Keratinocyte (primary cell): Measurements from ENCODE around the gene CAMP. TPM values are rescaled to one million over a fixed set of nuclear protein-coding genes. Genes with fewer than 3 reads are reported as not detected.

Experiments
- DNase-seq: peaks from one replicate; pipeline ENCODE4 v3.0.0-alpha.2; 2011; ENCODE audit warnings: low read depth, missing footprints, low spot score
- FAIRE-seq: peaks from 2 replicates; lab custom pipeline; 2011; peaks lifted over from hg19 to GRCh38; lab: Jason Lieb, UNC
- H2AFZ ChIP-seq: 2 replicates; pipeline ENCODE4 v1.6.0; 2012; ENCODE audit warnings: low read length, control low read depth, inconsistent platforms; ENCODE audit not compliant: control insufficient read depth
- H3K27ac ChIP-seq: 2 replicates; pipeline ENCODE4 v1.5.1; 2011; ENCODE audit warnings: low read length; ENCODE audit not compliant: control insufficient read depth, insufficient read depth
- H3K27me3 ChIP-seq: 3 replicates; pipeline ENCODE4 v1.6.0; 2011; ENCODE audit warnings: low read length; ENCODE audit not compliant: control insufficient read depth, insufficient read depth; ENCODE audit errors: extremely low read depth
- H3K36me3 ChIP-seq, 2 experiments: 2 replicates in 1 of 2; 3 replicates in 1 of 2; pipeline ENCODE4 v1.5.1; 2011; ENCODE audit warnings: low read length in 2 of 2, mild to moderate bottlenecking in 1 of 2; ENCODE audit not compliant: control insufficient read depth in 2 of 2, insufficient read depth in 2 of 2; ENCODE audit errors: extremely low read depth in 1 of 2
- H3K4me1 ChIP-seq: 3 replicates; pipeline ENCODE4 v1.5.1; 2011; ENCODE audit warnings: low read length; ENCODE audit not compliant: control insufficient read depth, insufficient read depth; ENCODE audit errors: extremely low read depth
- H3K4me2 ChIP-seq: 3 replicates; pipeline ENCODE4 v1.6.0; 2011; ENCODE audit warnings: low read depth, low read length; ENCODE audit not compliant: control insufficient read depth, insufficient read depth; ENCODE audit errors: extremely low read depth
- H3K4me3 ChIP-seq, 3 experiments: fragments of 200-600 bp in 1 of 3; sonication (generic) in 1 of 3; 2 replicates in 2 of 3; 3 replicates in 1 of 3; pipeline ENCODE4 v1.5.1; 2011 to 2016; ENCODE audit warnings: low read length in 3 of 3, mild to moderate bottlenecking in 3 of 3, control low read depth in 2 of 3, inconsistent platforms in 1 of 3, low read depth in 1 of 3, mixed read lengths in 1 of 3, mixed run types in 1 of 3, moderate library complexity in 1 of 3; ENCODE audit not compliant: control insufficient read depth in 2 of 3, insufficient read depth in 2 of 3; ENCODE audit errors: extremely low read depth in 1 of 3
- H3K79me2 ChIP-seq: 2 replicates; pipeline ENCODE4 v1.6.0; 2012; ENCODE audit warnings: low read length; ENCODE audit not compliant: control insufficient read depth, insufficient read depth
- H3K9ac ChIP-seq: 3 replicates; pipeline ENCODE4 v1.6.0; 2011; ENCODE audit warnings: low read length; ENCODE audit not compliant: control insufficient read depth, insufficient read depth; ENCODE audit errors: extremely low read depth
- H3K9me1 ChIP-seq: 3 replicates; pipeline ENCODE4 v1.6.0; 2011; ENCODE audit warnings: low read length; ENCODE audit not compliant: control insufficient read depth, insufficient read depth; ENCODE audit errors: extremely low read depth
- H3K9me3 ChIP-seq: 2 replicates; pipeline ENCODE4 v1.5.1; 2012; ENCODE audit warnings: low read depth, low read length; ENCODE audit not compliant: control insufficient read depth
- H4K20me1 ChIP-seq: 3 replicates; pipeline ENCODE4 v1.6.0; 2011; ENCODE audit warnings: low read length; ENCODE audit not compliant: control insufficient read depth, insufficient read depth; ENCODE audit errors: extremely low read depth
- CTCF ChIP-seq, 3 experiments: IDR thresholded peaks in 1 of 3; conservative IDR thresholded peaks in 1 of 3; optimal IDR thresholded peaks in 1 of 3; 2 replicates in 2 of 3; 3 replicates in 1 of 3; pipeline versions ENCODE3 to v1.5.1; 2011; ENCODE audit warnings: low read length in 3 of 3, mild to moderate bottlenecking in 3 of 3, moderate library complexity in 2 of 3, control low read depth in 1 of 3, inconsistent platforms in 1 of 3; ENCODE audit not compliant: insufficient read depth in 2 of 3; ENCODE audit errors: extremely low read depth in 1 of 3
- EZH2 ChIP-seq: IDR thresholded peaks from one replicate; pipeline ENCODE4 v1.6.1; 2012; ENCODE audit warnings: inconsistent platforms, mild to moderate bottlenecking, low read length, moderate library complexity
- dilution Hi-C: fragments of 300-500 bp; cut with MboI; formaldehyde crosslinking; loops from one replicate; pipeline ENCODE4 v1.7.0; 2020; ENCODE audit warnings: low sequenced_read_pairs; ENCODE audit not compliant: extremely low pct_ligation_motif_present
- polyA plus RNA-seq, 5 experiments: library from polyadenylated mRNA; depleted of rRNA in 3 of 5; stranded (reverse) in 3 of 5; stranded (forward) in 1 of 5; unstranded in 1 of 5; fragments of >200 nt; gene quantifications; 1 replicate in 1 of 5; 2 replicates in 3 of 5; 3 replicates in 1 of 5; pipeline versions ENCODE4 v1.2.1 to v1.2.3, GENCODE V29; 2011 to 2012; ENCODE audit warnings: missing spikeins in 2 of 5, low read depth in 1 of 5, low replicate concordance in 1 of 5

The CAMP gene
- polyA plus RNA-seq, 1 donor (not counting 4 experiments of a cell fraction or from before 2014, with no cell fraction given) = 0.66 TPM

GRCh38 chr3:48217449-48217848, 5.8 kb upstream of the CAMP start:
- H3K79me2 ChIP-seq = no peaks in the 10 kb centered on the region
- no peak overlapping the region for H3K4me3 ChIP-seq
- H3K9ac ChIP-seq = no peak overlapping the region
- H3K4me1 ChIP-seq = peaks cover 4% of the 10 kb centered on the region
- H3K36me3 ChIP-seq = no peaks in the 10 kb centered on the region
- FAIRE-seq (no peak), DNase-seq (no peak)
- no peak overlapping the region for H2AFZ ChIP-seq
- peaks cover 1% of the 10 kb centered on the region for H3K9me1 ChIP-seq
- no peaks in the 10 kb centered on the region for H3K9me3 ChIP-seq
- H3K4me2 ChIP-seq = no peak overlapping the region
- TF ChIP-seq EZH2 = no peak
- no peak for TF ChIP-seq CTCF (optimal IDR thresholded peaks at IDR 0.05 in 1 of 3, IDR thresholded peaks at IDR 0.05 in 1 of 3, conservative IDR thresholded peaks at IDR 0.05 in 1 of 3; ENCODE audit: extremely low read depth in 1 of 3, insufficient read depth in 2 of 3, low read length in 3 of 3)
- dilution Hi-C loops = no loop called here
- peaks cover 12% of the 10 kb centered on the region for H3K27me3 ChIP-seq
- H4K20me1 ChIP-seq = no peaks in the 10 kb centered on the region
- no peak overlapping the region for H3K27ac ChIP-seq

GRCh38 chr3:48218537-48218936, 4.8 kb upstream of the CAMP start:
- dilution Hi-C loops = no loop called here
- DNase-seq (no peak), FAIRE-seq (no peak)
- Histone ChIP-seq H3K79me2 (no peaks in the 10 kb centered on the region), H3K9me1 (peaks cover 2% of the 10 kb centered on the region), H3K27me3 (peaks cover 12% of the 10 kb centered on the region), H3K27ac (no peak overlapping the region), H3K9me3 (no peaks in the 10 kb centered on the region), H2AFZ (no peak overlapping the region), H3K36me3 (no peaks in the 10 kb centered on the region), H4K20me1 (no peaks in the 10 kb centered on the region), H3K4me2 (no peak overlapping the region), H3K4me1 (peaks cover 15% of the 10 kb centered on the region), H3K9ac (no peak overlapping the region), H3K4me3 (no peak overlapping the region)
- TF ChIP-seq EZH2 (no peak), CTCF (optimal IDR thresholded peaks at IDR 0.05 in 1 of 3, IDR thresholded peaks at IDR 0.05 in 1 of 3, conservative IDR thresholded peaks at IDR 0.05 in 1 of 3; ENCODE audit: extremely low read depth in 1 of 3, insufficient read depth in 2 of 3, low read length in 3 of 3) (no peak)
